Left lung (tissue), 10 donors: ENCODE data around the gene FMNL3. TPM values are rescaled to one million over a fixed set of nuclear protein-coding genes. Genes with fewer than 3 reads are reported as not detected.
"Not testable (repeated sequence)": the region's sequence is repeated elsewhere in the genome, so short reads cannot be mapped to it uniquely, and the experiment has no call there.

Experiments used
- ATAC-seq: fragments of 200-7000 bp; cut with Tn5 transposase; one replicate; pipeline ENCODE4 v1.9.1; 2020; ENCODE audit warnings: moderate library complexity
- DNase-seq, 4 donors: peaks; one replicate each; pipeline ENCODE4 v3.0.0-alpha.2; 2013 to 2020
- H3K27ac ChIP-seq, 2 donors: fragments of 200-600 bp; sonication (generic) in 1 of 2; one replicate each; pipeline versions ENCODE4 v1.5.0 to v1.8.0; 2020 to 2021
- H3K27me3 ChIP-seq, 2 donors: fragments of 200-600 bp; sonication (generic) in 1 of 2; one replicate each; pipeline versions ENCODE4 v1.5.0 to v1.8.0; 2020 to 2021
- H3K36me3 ChIP-seq, 2 donors: fragments of 200-600 bp; sonication (generic) in 1 of 2; one replicate each; pipeline versions ENCODE4 v1.5.0 to v1.8.0; 2020 to 2021
- H3K4me1 ChIP-seq, 2 donors: fragments of 200-600 bp; one replicate each; pipeline ENCODE4 v1.8.0; 2021
- H3K4me3 ChIP-seq, 2 donors: fragments of 200-600 bp; sonication (generic) in 1 of 2; one replicate each; pipeline versions ENCODE4 v1.5.0 to v1.8.0; 2020 to 2021; ENCODE audit warnings: mild to moderate bottlenecking in 1 of 2
- H3K9me3 ChIP-seq, 2 donors: fragments of 200-600 bp; sonication (generic) in 1 of 2; one replicate each; pipeline versions ENCODE4 v1.5.0 to v1.8.0; 2020 to 2021
- intact Hi-C, 2 donors: fragments of 100-400 bp; cut with DNase I; formaldehyde crosslinking; loops; one replicate each; pipeline versions ENCODE4 v1.11.2 to v1.14.2; 2022
- polyA plus RNA-seq, 6 donors: library from polyadenylated mRNA; unstranded; fragments of 120-200 nt; gene quantifications; one replicate each; pipeline ENCODE4 v1.2.1, GENCODE V29; 2013; ENCODE audit not compliant: insufficient read length in 6 of 6
- total RNA-seq, 2 donors: library from RNA; stranded (reverse); fragmentation: NEBNext Ultra II Directional; extraction: Animal tissue kit (Norgen Biotek cat#: 25700); gene quantifications; one replicate each; pipeline ENCODE4 v1.2.1, GENCODE V29; 2021
- TF ChIP-seq, protein P1 (sequence below), 2 donors: fragments of 200-600 bp; sonication (generic) in 1 of 2; IDR thresholded peaks; one replicate each; pipeline versions ENCODE4 v1.5.0 to v1.8.0; 2021; ENCODE audit warnings: antibody characterized with exemption in 2 of 2
- donor health status: DM: no; HTN: yes; CAD: no.
- donor health status: DM: no; HTN: no; CAD: no.

Gene FMNL3
- total and polyA plus RNA-seq, 8 donors, result 30.0 to 61.7 (median 57.5) TPM

DNA sequence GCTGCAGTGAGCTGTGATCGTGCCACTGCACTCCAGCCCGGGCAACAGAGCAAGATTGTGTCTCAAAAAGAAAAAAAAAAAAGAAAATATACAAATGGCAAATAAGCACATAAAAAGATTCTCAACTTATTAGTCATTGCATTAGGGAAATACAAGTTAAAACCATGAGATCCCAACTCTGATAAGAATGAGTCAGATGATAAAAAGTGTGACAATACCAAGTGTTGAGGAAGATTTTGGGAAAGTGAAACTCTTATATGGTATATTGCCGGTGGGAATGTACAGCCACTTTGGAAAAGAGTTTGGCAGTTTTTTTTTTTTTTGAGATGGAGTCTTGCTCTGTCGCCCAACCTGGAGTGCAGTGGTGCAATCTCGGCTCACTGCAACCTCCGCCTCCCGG lies 91.5 kb downstream of the FMNL3 start:
- no peak for ATAC-seq
- no peak overlapping the region for H3K27ac ChIP-seq
- intact Hi-C loops, result no loop called here
- no peak overlapping the region for H3K4me3 ChIP-seq
- TF ChIP-seq, protein P1, sequence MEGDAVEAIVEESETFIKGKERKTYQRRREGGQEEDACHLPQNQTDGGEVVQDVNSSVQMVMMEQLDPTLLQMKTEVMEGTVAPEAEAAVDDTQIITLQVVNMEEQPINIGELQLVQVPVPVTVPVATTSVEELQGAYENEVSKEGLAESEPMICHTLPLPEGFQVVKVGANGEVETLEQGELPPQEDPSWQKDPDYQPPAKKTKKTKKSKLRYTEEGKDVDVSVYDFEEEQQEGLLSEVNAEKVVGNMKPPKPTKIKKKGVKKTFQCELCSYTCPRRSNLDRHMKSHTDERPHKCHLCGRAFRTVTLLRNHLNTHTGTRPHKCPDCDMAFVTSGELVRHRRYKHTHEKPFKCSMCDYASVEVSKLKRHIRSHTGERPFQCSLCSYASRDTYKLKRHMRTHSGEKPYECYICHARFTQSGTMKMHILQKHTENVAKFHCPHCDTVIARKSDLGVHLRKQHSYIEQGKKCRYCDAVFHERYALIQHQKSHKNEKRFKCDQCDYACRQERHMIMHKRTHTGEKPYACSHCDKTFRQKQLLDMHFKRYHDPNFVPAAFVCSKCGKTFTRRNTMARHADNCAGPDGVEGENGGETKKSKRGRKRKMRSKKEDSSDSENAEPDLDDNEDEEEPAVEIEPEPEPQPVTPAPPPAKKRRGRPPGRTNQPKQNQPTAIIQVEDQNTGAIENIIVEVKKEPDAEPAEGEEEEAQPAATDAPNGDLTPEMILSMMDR (IDR thresholded peaks at IDR 0.05), result no peak
- no peaks in the 10 kb centered on the region for H3K4me1 ChIP-seq
- no peaks in the 10 kb centered on the region for H3K36me3 ChIP-seq
- DNase-seq, result no peak
- H3K27me3 ChIP-seq, result peaks cover 0 to 14% of the 10 kb centered on the region in 2 donors
- no peaks in the 10 kb centered on the region for H3K9me3 ChIP-seq

DNA sequence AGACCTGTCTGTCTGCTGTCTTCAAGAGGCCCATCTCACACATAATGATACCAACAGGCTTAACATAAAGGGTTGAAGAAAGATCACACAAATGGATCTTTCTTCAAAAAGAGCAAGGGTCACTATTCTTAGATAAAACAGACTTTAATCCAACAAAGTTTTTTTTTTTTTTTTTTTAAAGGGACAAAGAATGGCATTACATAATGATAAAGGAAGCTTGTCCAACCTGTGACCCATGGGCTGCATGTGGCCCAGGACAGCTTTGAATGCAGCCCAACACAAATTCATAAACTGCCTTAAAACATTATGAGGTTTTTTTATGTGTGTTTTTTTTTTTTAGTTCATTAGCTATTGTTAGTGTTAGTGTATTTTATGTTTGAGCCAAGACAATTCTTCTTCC lies 95.0 kb downstream of the FMNL3 start:
- TF ChIP-seq, protein P1 (IDR thresholded peaks at IDR 0.05), result no peak
- intact Hi-C loops, result no loop called here
- H3K4me1 ChIP-seq, result no peaks in the 10 kb centered on the region
- H3K9me3 ChIP-seq, result no peaks in the 10 kb centered on the region
- DNase-seq, result no peak
- H3K36me3 ChIP-seq, result no peaks in the 10 kb centered on the region
- peaks cover 0 to 4% of the 10 kb centered on the region in 2 donors for H3K27me3 ChIP-seq
- ATAC-seq, result no peak
- H3K27ac ChIP-seq, result no peak overlapping the region
- H3K4me3 ChIP-seq, result no peak overlapping the region

DNA sequence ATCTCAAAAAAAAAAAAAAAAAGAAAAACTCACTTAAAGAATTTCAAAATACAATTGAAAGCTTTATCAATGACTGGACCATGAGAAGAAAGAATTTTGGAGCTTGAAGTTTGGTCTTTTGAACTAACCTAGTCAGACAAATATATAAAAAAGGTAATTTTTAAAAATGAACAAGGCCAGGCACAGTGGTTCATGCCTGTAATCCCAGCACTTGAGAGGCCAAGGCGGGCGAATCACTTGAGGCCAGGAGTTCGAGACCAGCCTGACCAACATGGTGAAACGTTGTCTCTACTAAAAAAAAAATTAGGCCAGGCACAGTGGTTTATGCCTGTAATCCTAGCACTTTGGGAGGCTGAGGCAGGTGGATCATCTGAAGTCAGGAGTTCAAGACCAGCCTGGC lies 96.4 kb downstream of the FMNL3 start:
- H3K4me3 ChIP-seq, H3K4me1 ChIP-seq, DNase-seq, H3K36me3 ChIP-seq, intact Hi-C loops, ATAC-seq, H3K27me3 ChIP-seq, H3K9me3 ChIP-seq, H3K27ac ChIP-seq: not testable (repeated sequence)

DNA sequence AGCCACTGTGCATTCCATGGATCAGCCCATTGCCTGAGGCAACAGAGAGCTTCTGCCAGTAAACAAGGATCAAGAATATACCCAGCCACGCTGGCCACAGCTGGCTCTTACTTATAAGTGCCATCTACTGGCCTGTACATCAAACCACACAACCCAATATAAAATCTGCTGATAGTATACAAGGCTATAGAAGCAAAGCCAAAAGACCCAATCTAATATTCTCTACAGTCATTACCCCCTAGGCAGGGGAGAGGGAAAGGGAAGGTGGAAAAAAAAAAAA lies 97.4 kb downstream of the FMNL3 start:
- Histone ChIP-seq H3K4me3 (no peak overlapping the region), H3K36me3 (no peaks in the 10 kb centered on the region), H3K9me3 (no peaks in the 10 kb centered on the region), H3K27ac (no peak overlapping the region), H3K27me3 (no peaks in the 10 kb centered on the region), H3K4me1 (no peaks in the 10 kb centered on the region)
- intact Hi-C loops, result no loop called here
- DNase-seq (no peak), ATAC-seq (peak; percentile 27)
- TF ChIP-seq, protein P1 (IDR thresholded peaks at IDR 0.05), result no peak

DNA sequence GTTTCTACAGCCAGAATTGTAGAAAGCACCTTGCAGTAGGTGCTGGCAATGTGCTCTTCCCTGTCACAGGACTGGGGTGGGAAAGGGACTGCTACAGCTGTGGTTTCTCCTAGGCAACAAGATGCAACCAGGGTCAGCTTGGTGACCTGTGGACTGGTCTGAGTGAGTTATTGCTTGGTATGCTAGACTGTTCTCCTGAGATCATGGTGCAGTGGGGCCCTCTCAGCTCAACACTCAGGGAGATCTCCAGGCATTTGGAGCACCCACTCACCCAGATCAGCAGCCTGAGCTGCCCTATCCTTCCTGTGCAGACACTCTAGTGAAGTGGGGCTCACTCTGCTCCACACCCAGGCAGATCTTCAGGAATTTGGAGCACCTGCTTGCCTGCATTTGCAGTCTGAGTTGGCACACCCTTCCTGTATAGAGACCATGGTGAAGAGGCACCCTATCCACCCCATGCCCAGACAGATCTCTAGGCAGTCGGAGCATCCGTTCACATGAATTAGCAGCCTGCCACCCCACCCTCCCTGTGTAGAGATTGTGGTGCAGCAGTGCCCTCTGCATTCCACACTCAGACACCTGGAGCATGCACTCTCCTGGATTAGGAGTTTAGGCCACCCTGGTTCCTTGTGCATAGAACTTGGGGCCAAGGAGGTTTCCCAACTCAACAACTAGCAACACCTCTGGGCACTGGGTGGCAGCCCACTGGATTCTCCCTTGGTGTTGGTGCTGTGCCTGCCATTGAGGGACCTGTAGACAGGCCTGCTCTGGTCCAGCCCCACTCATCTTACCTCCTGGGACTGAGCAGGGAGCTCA lies 97.9 kb downstream of the FMNL3 start:
- Histone ChIP-seq H3K36me3 (no peaks in the 10 kb centered on the region), H3K9me3 (no peaks in the 10 kb centered on the region), H3K4me1 (no peaks in the 10 kb centered on the region), H3K27ac (no peak overlapping the region), H3K4me3 (no peak overlapping the region), H3K27me3 (no peaks in the 10 kb centered on the region)
- peak in 1 of 4 donors; percentile 43 for DNase-seq
- ATAC-seq, result peak; percentile 90
- intact Hi-C loops, result no loop called here
- TF ChIP-seq, protein P1 (IDR thresholded peaks at IDR 0.05), result no peak

DNA sequence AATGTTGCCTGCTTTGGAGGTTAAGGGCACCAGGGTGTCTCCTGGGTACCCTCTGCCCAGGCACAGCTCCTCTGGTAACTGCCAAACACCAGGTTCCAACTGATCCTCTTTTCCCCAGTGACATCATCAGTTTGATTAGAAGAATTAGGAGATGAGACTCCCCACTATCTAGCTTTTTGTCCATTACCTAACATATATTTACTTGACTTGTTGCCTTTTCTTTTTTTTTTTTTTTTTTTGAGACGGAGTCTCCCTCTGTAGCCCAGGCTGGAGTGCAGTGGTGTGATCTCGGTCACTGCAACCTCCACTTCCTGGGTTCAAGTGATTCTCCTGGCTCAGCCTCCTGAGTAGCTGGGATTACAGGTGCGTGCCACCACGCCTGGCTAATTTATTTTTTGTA lies 101.7 kb downstream of the FMNL3 start, which contains the start of gene FAM186B:
Gene FAM186B (minus strand): TSS at position 101 of the 400 bp plus-strand sequence. CDS start 162 bp downstream, outside the sequence.
- H3K27me3 ChIP-seq, H3K4me3 ChIP-seq, intact Hi-C loops, H3K9me3 ChIP-seq, H3K27ac ChIP-seq, H3K36me3 ChIP-seq, ATAC-seq, DNase-seq, H3K4me1 ChIP-seq: not testable (repeated sequence)
